GM06990 (cell line): ENCODE data around the gene PDE12.
A peak's percentile ranks its signal among the peaks of the same experiment; 100 is the strongest.

Experiments used
- DNase-seq: peaks from one replicate; pipeline ENCODE4 v3.0.0-alpha.2; 2011; ENCODE audit not compliant: insufficient read length; ENCODE audit errors: extremely low read depth
- H3K27me3 ChIP-seq: replicated peaks from 2 replicates; pipeline ENCODE4 v1.6.0; 2011; ENCODE audit warnings: low read length; ENCODE audit not compliant: control insufficient read depth, insufficient read depth
- H3K36me3 ChIP-seq: 2 replicates; pipeline ENCODE4 v1.5.1; 2011; ENCODE audit warnings: low read length; ENCODE audit not compliant: control insufficient read depth, insufficient read depth
- H3K4me3 ChIP-seq: replicated peaks from 2 replicates; pipeline ENCODE4 v1.5.1; 2011; ENCODE audit warnings: low read depth, mild to moderate bottlenecking, control low read depth, low read length
- CTCF ChIP-seq: IDR thresholded peaks from 2 replicates; pipeline ENCODE4 v1.5.1; 2011; ENCODE audit warnings: low read length, control low read depth, mild to moderate bottlenecking, inconsistent platforms; ENCODE audit not compliant: insufficient read depth, poor library complexity, severe bottlenecking

Gene PDE12

DNA sequence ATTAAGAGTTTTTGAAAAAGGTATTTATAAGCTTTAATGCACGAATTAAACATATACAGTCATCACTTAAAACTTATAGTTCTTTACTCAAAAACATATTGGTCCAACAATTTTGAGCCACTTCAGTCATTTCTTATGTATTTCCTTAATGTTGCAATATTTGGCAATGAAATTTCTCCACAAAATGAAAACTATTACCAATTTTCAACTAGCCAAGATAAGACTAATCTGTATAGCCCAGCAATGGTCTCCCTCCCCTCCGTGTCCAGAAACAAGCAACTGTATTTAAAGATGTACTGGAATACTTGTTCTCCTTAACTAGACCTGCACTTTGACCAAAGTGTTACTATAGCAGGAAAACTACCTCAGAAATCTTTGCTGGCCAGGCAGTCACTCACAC is 31.8 kb downstream of the PDE12 start:
- H3K36me3 ChIP-seq: peaks cover 2% of the 10 kb centered on the region; the same call in 1 of the 2 replicates
- no peak for TF ChIP-seq CTCF
- no peak for DNase-seq
- no peaks in the 10 kb centered on the region for H3K27me3 ChIP-seq
- no peak overlapping the region for H3K4me3 ChIP-seq

GRCh38 chr3:57592306-57592705 is 36.2 kb downstream of the PDE12 start:
- no peak for TF ChIP-seq CTCF
- Histone ChIP-seq H3K4me3 (no peak overlapping the region), H3K27me3 (no peaks in the 10 kb centered on the region), H3K36me3 (peaks cover 2% of the 10 kb centered on the region; the same call in 1 of the 2 replicates)
- no peak for DNase-seq

DNA sequence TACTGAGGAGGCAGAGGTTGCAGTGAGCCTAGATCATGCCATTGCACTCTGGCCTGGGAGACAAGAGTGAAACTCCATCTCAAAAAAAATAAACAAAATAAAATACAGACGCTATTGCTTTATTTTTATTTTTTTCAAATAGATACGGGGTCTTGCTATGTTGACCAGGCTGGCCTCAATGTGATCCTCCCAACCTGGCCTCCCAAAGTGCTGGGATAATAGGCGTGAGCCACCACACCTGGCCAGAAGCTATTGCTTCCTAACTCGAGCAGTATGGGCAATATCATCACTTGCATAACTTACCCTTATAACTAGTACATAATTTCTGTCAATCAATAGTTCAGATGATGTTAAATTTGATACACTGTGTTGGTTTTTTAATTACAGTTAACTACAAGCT is 38.1 kb downstream of the PDE12 start:
- no peak for DNase-seq
- TF ChIP-seq CTCF: no peak
- H3K4me3 ChIP-seq: no peak overlapping the region
- H3K36me3 ChIP-seq: peaks cover 2% of the 10 kb centered on the region; the same call in 1 of the 2 replicates
- no peaks in the 10 kb centered on the region for H3K27me3 ChIP-seq

- no peak for DNase-seq
These were observed 38.5 kb downstream of the PDE12 start for GRCh38 chr3:57594576-57594975.

DNA sequence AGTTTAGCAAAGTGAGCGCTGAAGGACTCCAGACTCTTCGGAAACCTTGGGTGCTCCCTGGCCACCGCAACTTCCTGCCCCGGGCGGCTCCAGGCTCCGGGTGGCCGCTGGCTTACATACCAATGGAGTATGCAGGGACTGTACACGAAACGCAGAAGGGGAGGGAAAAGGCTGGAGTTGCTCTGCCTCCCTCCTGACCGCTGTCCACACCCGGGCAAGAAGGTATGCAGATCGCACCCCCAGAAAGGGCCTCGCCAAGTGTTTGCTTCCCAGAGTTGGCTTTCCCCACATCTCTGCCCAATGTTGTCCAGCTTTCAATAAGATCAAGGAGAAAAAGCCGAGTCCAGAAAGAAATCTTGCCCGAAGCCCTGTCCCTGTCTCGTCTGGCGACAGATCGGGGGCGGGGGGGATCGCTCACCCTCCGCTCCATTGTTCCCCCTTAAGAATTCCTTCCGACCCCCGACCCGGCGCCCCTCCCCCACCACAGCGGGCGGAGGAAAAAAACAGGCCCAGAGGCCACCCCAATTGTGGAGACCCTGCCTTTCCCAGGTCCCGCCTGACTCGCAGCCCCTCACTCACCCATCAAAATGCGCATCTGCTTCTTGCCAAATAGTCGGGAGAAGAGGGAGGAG is 40.5 kb downstream of the PDE12 start:
- TF ChIP-seq CTCF: no peak
- DNase-seq: peak; percentile 68
- peak overlapping the region; percentile 98 for H3K4me3 ChIP-seq
- no peaks in the 10 kb centered on the region for H3K27me3 ChIP-seq
- no peaks in the 10 kb centered on the region; the same call in 1 of the 2 replicates for H3K36me3 ChIP-seq

More at GRCh38 chr3:57594576-57594975, 38.5 kb downstream of the PDE12 start:
- Histone ChIP-seq H3K4me3 (no peak overlapping the region; the same call in 1 of the 2 replicates), H3K36me3 (no peaks in the 10 kb centered on the region; the same call in 1 of the 2 replicates), H3K27me3 (no peaks in the 10 kb centered on the region)
- TF ChIP-seq CTCF: no peak
